ENCODE results near the gene SLC25A29. TPM values are rescaled to one million over a fixed set of nuclear protein-coding genes. Genes with fewer than 3 reads are reported as not detected.

Gene SLC25A29
- polyA plus RNA-seq, 2 of the 4 experiments (the other 2 are of a cell fraction), result 6.3 to 15.1 TPM

DNA sequence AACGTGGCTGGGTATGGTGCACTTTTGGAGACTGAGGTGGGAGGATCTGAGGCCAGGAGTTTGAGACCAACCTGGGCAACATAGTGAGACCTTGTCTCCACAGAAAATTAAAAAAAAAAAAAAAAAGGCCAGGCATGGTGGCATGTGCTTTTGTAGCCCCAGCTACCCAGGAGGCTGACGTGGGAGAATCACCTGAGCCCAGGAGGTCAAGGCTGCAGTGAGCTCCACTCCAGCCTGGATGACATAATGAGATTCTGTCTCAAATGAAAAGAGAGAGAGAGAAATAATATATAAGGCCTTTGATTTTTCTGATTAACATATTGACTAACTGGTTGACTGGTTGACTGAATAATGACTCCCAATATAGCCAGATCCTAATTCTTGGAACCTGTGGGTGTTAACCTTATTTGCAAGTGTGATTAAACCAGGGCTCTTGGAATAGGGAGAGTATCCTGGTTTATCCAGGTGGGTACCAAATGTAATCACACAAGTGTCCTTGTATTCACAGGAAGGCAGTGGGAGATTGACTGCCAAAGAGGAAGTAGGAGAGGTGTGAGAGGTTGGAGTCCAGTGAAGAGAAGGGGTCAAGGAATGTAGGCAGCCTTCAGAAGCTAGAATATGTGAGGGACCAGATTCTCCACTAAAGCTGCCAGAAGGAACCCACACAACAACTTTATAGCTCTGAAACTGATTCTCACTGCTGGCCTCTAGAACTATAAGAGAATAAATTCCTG is 55.3 kb downstream of the SLC25A29 start:
- H3K4me3 ChIP-seq, result no peak overlapping the region
- ChIA-PET POLR2A (no interaction called here), CTCF (interaction anchor here (0.6 to 1.6 kb wide), 5 partner anchors 10 to 127 kb away, joined by 3 to 6 read pairs (median 3); no protein-coding TSS in a partner anchor)
- no peak overlapping the region for H3K27ac ChIP-seq
- peaks cover 19% of the 10 kb centered on the region for H3K4me1 ChIP-seq
- 100% methylated on average over 2 of the region's 2 CpGs for WGBS (ENCODE audit: missing lambda C conversion rate)
- FAIRE-seq (no peak), DNase-seq (ENCODE audit: low read depth in 1 of 2, low spot score in 1 of 2) (no peak), ATAC-seq (no peak)
- no peak for TF ChIP-seq ZC3H11A (IDR thresholded peaks at IDR 0.05)
- no peak for TF ChIP-seq RFX5 (IDR thresholded peaks at IDR 0.05)
- H3K4me2 ChIP-seq, result no peak overlapping the region
- no peaks in the 10 kb centered on the region for H3K9me3 ChIP-seq

DNA sequence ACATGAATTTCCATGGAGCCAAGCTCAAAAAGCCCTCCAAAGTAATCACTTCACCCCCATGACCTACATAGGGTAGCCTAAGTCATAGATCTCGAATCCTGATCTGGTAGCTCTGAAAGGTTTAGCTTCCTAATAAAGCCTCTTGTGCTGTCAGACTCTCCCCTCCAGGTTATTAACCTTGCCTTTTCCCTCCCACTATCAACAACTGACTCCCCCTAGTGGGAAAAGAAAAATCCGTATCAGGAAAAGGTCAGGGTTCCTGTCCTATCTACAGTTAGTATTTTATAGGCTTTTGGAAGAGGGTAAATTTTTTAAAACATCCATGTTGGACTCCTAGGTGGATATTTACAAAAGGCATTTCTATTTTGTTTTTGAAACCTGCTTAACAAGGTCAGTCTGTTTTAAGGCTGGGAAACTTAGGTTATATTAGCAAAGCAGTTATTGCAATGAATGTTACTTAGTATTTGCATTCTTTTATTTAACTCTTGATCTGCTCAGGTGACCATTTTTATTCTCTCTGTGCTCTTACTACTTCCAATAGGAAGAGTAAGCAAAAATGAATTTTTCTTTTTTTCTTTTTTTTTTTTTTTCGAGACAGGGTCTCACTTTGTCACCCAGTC is 59.3 kb downstream of the SLC25A29 start:
- no peaks in the 10 kb centered on the region for H3K9me3 ChIP-seq
- peak; percentile 33 to 41; a peak in 3 of 5 replicates for TF ChIP-seq RAD21 (conservative IDR thresholded peaks at IDR 0.05 in 1 of 2, IDR thresholded peaks at IDR 0.05 in 1 of 2)
- no peak for TF ChIP-seq RARB (CRISPR knock-in tag; IDR thresholded peaks at IDR 0.05)
- no peak for TF ChIP-seq MYC (IDR thresholded peaks at IDR 0.05; ENCODE audit: borderline replicate concordance, low read length)
- peak; percentile 33; the same call in 1 of the 3 replicates for TF ChIP-seq SMC3 (IDR thresholded peaks at IDR 0.05)
- TF ChIP-seq, protein P1, sequence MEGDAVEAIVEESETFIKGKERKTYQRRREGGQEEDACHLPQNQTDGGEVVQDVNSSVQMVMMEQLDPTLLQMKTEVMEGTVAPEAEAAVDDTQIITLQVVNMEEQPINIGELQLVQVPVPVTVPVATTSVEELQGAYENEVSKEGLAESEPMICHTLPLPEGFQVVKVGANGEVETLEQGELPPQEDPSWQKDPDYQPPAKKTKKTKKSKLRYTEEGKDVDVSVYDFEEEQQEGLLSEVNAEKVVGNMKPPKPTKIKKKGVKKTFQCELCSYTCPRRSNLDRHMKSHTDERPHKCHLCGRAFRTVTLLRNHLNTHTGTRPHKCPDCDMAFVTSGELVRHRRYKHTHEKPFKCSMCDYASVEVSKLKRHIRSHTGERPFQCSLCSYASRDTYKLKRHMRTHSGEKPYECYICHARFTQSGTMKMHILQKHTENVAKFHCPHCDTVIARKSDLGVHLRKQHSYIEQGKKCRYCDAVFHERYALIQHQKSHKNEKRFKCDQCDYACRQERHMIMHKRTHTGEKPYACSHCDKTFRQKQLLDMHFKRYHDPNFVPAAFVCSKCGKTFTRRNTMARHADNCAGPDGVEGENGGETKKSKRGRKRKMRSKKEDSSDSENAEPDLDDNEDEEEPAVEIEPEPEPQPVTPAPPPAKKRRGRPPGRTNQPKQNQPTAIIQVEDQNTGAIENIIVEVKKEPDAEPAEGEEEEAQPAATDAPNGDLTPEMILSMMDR (IDR thresholded peaks at IDR 0.05), result peak; percentile 69
- no peak overlapping the region for H3K4me3 ChIP-seq
- ATAC-seq, result peak; percentile 93 to 96
- peak overlapping the region; percentile 67 for H3K4me2 ChIP-seq
- no peak overlapping the region for H3K27ac ChIP-seq
- peaks cover 46% of the 10 kb centered on the region for H3K4me1 ChIP-seq
- ChIA-PET CTCF (interaction anchor here (0.6 to 3.6 kb wide), 25 partner anchors 8 to 264 kb away, joined by 3 to 21 read pairs (median 4); no protein-coding TSS in a partner anchor), POLR2A (interaction anchor here (1.2 kb wide), 1 partner anchor 9 kb away, joined by 4 read pairs; no protein-coding TSS in a partner anchor)
- WGBS (ENCODE audit: missing lambda C conversion rate), result 29% methylated on average over 3 of the region's 3 CpGs
- FAIRE-seq, result no peak
- DNase-seq (ENCODE audit: low read depth in 1 of 2, low spot score in 1 of 2), result peak; percentile 73 to 82

DNA sequence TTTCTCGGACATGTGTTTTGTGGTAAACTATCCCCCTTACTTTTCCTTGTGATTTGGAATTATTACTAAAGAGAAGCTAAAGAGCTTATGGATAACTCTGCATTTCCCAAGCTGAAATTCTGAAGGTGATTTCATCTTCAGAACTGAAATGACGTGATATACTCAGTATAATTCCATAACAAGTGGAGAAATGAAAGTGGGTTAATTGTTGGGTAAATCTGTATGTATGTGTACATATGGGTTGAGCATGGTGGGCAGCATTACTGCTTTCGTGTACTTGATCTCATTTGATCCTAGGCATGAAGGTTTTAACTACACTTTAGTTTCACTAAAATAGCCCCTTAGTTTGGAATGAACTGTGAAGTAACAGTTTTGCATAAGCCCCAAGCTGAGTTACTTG is 63.2 kb downstream of the SLC25A29 start:
- ChIA-PET CTCF (interaction anchor here (0.7 to 1.3 kb wide), 5 partner anchors 31 to 50 kb away, joined by 3 to 7 read pairs (median 3); no protein-coding TSS in a partner anchor), POLR2A (no interaction called here)
- ATAC-seq (no peak), FAIRE-seq (no peak), DNase-seq (ENCODE audit: low read depth in 1 of 2, low spot score in 1 of 2) (no peak)
- H3K4me1 ChIP-seq, result peaks cover 52% of the 10 kb centered on the region
- 88% methylated on average over 3 of the region's 3 CpGs for WGBS (ENCODE audit: missing lambda C conversion rate)
- no peak overlapping the region for H3K4me2 ChIP-seq
- H3K27ac ChIP-seq, result no peak overlapping the region
- TF ChIP-seq NR3C1 (IDR thresholded peaks at IDR 0.05) (no peak), JUNB (IDR thresholded peaks at IDR 0.05) (no peak), FOSB (CRISPR knock-in tag; IDR thresholded peaks at IDR 0.05) (no peak), ESRRA (IDR thresholded peaks at IDR 0.05; ENCODE audit: borderline replicate concordance, low read length) (no peak), RARB (CRISPR knock-in tag; IDR thresholded peaks at IDR 0.05) (no peak), RAD21 (conservative IDR thresholded peaks at IDR 0.05 in 1 of 2, IDR thresholded peaks at IDR 0.05 in 1 of 2) (no peak), JUN (IDR thresholded peaks at IDR 0.05) (no peak), CEBPB (IDR thresholded peaks at IDR 0.05) (no peak), MAZ (IDR thresholded peaks at IDR 0.05; ENCODE audit: borderline replicate concordance, low read depth, low read length) (no peak), FOSL2 (IDR thresholded peaks at IDR 0.05) (no peak), FOSL2 (CRISPR knock-in tag; IDR thresholded peaks at IDR 0.05) (no peak), NFE2L2 (conservative IDR thresholded peaks at IDR 0.05; ENCODE audit: low read length) (no peak), EHF (CRISPR knock-in tag; IDR thresholded peaks at IDR 0.05) (no peak), HOXA7 (CRISPR knock-in tag; IDR thresholded peaks at IDR 0.05) (no peak), BHLHE40 (IDR thresholded peaks at IDR 0.05; ENCODE audit: low read depth, low read length) (no peak), EHMT2 (IDR thresholded peaks at IDR 0.05; ENCODE audit: low read depth) (no peak), ZSCAN20 (CRISPR knock-in tag; IDR thresholded peaks at IDR 0.05) (no peak), CBX8 (IDR thresholded peaks at IDR 0.05) (no peak), CHD2 (IDR thresholded peaks at IDR 0.05; ENCODE audit: low read length, partially characterized antibody) (no peak)
- TF ChIP-seq, protein P2, sequence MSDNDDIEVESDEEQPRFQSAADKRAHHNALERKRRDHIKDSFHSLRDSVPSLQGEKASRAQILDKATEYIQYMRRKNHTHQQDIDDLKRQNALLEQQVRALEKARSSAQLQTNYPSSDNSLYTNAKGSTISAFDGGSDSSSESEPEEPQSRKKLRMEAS (IDR thresholded peaks at IDR 0.05), result no peak
- TF ChIP-seq, protein P3, sequence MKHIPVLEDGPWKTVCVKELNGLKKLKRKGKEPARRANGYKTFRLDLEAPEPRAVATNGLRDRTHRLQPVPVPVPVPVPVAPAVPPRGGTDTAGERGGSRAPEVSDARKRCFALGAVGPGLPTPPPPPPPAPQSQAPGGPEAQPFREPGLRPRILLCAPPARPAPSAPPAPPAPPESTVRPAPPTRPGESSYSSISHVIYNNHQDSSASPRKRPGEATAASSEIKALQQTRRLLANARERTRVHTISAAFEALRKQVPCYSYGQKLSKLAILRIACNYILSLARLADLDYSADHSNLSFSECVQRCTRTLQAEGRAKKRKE (CRISPR knock-in tag; IDR thresholded peaks at IDR 0.05; ENCODE audit: low read depth), result no peak
- no peaks in the 10 kb centered on the region for H3K9me3 ChIP-seq
- H3K4me3 ChIP-seq, result no peak overlapping the region

All from A549 (cell line).